GM18508 (cell line): ENCODE measurements around the gene CSMD2.
"Not testable (repeated sequence)": the region's sequence is repeated elsewhere in the genome, so short reads cannot be mapped to it uniquely, and the experiment has no call there.

ENCODE experiments used
- ATAC-seq: cut with Tn5 transposase; IDR thresholded peaks from one replicate; pipeline ENCODE4 v1.9.1; 2021; ENCODE audit warnings: moderate number of reproducible peaks; ENCODE audit not compliant: insufficient read depth, unreplicated experiment

Gene CSMD2

DNA sequence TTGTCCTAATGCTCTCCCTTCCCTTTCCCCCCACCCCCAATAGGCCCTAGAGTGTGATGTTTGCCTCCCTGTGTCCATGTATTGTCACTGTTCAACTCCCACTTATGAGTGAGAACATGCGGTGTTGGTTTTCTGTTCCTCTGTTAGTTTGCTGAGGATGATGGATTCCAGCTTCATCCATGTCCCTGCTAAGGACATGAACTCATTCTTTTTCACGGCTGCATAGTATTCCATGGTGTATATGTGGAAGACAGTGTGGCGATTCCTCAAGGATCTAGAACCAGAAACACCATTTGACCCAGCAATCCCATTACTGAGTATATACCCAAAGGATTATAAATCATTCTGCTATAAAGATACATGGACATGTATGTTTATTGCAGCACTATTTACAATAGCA lies 148.7 kb downstream of the CSMD2 start:
- ATAC-seq: not testable (repeated sequence)

DNA sequence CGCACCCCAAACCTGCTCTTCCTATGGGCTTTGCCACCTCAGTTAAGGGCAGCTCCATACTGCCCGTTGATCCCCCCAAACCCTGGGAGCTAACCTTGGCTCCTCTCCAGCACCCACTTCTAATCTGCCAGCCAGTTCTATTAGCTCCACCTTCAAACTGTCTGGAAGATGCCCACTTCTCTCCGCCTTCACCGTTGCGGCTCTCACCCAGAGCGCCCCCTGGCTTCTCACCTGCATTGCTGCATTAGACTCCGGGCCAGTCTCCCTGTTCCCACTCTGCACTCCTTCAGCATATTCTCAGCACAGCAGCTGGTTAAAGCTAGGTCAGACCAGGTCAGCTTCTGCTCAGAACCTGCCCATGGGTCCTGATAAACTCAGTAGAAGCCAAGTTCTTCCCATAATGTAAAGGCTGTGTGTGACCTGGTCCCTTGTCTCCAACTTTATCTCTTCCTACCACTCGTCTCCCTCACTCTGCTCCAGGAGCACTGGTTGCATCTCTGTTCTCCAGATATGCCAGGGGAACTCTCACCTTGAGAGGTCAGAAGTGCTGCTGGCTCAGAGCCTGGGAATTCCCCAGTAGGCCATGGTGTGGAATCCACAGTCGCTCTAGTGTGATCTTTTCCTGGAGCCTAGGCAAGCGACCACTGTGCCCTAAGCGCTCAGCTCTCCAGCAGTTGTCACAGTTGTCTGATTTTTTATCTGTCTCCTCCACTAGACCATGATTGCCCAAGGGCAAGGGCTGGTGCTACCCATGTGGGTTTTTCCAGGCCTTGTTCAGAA lies 150.9 kb downstream of the CSMD2 start:
- no peak for ATAC-seq

DNA sequence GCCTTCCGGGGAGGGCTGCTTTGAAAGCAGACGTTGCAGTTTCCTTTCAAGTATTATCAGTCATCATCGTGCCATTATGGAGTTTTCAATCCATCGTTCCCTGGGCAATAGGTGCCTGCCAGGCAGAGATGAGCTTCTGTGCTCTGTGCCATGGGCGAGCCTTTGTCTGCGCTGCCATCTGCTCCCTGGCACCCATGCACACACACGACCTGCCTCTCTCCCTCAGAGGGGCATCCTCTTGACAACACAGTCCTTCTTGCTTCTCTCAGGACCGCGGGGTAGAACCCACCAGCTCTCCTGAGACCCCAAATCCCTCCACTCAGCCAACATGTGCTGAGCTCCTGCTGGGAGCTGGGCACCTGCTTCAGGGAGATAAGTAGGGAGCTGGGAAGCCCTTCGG lies 151.9 kb downstream of the CSMD2 start:
- ATAC-seq: no peak

- no peak for ATAC-seq
Observed at GRCh38 chr1:34009340-34009985, 155.6 kb downstream of the CSMD2 start.

DNA sequence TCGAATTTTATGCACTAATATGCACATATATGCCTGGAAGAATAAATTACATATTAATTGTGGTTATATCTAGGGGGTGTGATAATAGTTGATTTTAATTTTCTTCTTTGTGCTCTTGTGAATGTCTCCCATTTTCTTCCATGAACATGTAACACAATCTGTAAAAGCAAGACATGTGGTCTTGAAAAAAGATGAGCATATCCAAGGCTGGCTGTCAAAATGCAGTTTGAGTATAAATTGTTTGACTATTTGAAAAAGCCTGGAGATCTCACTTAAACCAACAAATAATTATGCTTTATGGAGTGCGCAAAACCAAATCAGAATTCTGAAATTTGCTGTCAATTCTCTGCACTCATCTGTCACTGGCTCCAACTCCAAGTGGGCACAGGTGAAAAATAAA lies 157.3 kb downstream of the CSMD2 start:
- ATAC-seq: no peak

DNA sequence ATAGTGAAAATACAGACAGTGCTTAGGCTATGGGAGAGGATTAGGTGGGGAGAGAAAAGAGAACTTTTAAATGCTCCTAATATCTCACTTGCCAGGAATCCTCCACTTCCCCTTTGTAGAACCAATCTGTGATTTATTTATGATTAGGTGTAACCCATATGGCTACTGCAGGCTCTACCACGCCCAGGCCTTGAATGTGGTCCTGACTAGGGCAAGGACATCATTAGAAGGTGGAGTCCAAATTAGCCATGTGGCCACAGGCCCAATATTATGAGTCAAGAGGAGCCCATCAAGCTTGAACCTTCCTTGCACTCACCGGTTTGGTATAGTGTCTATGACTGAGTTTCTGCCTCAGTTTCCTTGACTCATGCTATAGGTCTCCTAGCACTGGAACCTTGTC lies 159.7 kb downstream of the CSMD2 start:
- ATAC-seq: no peak

DNA sequence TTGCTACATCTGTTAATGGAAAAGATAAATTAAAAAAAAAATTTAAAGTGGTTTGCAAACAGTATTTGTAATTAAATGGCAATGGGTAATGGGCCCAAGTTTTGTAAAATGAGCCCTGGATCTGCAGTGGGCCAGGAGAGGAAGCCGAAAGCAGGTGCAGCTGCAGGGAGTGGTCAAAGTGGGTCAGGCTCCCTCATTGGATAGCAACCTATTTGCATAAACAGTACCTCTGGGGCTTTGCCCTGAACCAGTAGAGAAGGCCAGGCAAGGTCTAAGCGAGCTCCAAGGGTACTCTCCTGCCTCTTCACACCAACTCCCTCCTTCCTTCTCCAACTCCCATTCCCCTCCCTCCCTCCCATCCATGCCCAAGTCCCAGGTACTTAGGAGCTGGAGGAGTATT lies 162.2 kb downstream of the CSMD2 start:
- no peak for ATAC-seq

GRCh38 chr1:33997127-33998036 lies 167.6 kb downstream of the CSMD2 start:
- no peak for ATAC-seq

DNA sequence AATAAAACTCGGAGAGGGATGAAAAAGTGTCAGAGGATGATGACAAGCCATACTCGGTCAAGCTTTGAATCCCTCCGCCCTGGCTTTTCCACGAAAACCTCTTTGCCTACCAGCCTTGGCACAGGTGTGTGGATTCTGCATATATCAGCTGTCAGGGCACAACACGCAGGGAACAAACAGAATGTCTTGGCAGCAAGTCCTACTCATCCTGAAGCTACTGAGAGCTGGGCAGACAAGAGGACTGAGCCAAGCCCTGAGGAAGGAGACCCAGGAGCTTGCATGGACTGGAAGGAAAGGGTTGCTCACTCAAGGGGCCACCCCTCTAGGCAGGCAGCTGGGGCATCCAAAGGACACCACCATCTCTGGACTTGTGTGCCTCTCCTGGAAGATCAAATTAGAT lies 168.7 kb downstream of the CSMD2 start:
- ATAC-seq: no peak

GRCh38 chr1:33993301-33993700 lies 171.7 kb downstream of the CSMD2 start:
- ATAC-seq: no peak

- ATAC-seq: no peak
Observed at GRCh38 chr1:33990281-33990680, 174.7 kb downstream of the CSMD2 start.

DNA sequence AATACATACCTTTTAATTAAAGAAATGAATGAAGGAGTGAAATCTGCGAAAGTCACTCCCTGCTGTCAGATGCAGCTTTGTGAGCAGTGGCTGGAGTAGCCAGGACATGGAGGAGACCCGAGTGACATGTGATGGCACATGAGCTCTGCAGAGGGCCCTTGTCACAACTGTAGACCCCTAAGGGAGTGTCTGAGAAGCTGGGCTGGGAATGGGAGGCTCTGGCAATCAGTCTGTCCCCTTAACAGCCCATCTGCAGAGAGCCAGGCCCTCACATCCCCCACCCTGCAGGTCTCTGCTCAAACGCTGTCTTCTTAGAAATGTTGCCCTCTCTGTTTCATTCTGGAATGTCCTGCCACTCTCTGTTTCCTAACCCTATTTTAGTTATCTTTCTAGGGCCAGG lies 176.9 kb downstream of the CSMD2 start:
- no peak for ATAC-seq

GRCh38 chr1:33986390-33987095 lies 178.5 kb downstream of the CSMD2 start:
- no peak for ATAC-seq

DNA sequence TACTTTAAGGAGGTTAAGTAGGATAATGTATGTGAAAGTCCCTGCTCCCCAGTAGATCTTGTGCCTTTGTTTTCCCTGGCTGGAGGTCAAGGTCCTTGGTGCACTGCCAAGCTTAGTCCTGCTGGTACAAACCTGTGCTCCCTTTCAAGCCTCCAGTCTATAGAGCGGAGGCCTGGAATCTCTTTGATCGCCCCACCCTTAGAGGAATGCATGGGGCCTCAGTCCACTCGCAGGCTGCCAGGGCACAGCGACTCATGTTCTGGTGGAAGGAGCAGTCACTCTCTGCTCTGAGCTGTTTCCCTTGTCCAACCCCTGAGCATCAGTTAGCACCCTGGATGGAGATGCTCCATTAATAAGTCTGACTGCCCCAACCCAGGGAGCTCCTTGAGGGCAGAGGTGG lies 179.4 kb downstream of the CSMD2 start:
- no peak for ATAC-seq

GRCh38 chr1:33984906-33985565 lies 180.0 kb downstream of the CSMD2 start:
- ATAC-seq: no peak

DNA sequence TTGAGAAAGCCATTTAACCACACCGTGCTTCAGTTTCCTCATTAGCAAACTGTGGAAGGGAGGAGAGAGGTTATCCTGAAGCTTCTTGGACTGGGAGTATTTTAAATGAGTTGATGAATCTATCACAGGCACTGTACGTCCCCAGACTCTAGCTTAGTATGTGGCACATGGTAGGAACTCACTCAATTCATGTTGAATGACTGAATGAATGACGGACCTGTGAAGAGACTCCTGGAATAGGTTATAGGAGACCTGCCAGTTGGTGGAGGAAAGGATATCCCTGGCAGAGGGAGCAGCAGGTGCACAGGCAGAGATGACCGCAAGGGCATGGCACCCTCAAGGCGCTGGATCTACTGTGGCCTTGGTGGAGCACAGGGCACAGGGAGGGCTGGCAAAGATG lies 182.6 kb downstream of the CSMD2 start:
- ATAC-seq: no peak

DNA sequence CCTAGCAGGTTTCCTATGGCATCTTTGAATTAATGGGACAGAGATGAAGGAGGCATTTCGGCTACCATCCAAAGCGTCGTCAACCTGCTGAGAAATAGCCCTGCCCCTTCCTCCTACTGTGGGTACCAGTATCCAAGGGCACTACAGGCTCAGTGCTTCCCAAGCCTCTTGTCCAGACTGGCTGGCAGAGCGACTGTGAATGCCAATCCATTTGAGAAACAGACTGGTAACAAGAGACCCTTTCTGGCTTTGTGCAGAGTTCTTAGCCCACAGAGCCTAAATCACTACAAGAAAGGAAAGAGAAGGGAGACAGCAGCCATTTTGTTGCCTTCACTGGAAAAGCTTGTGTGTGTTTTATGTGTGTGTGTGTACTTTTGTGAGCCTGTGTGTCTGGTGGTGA lies 185.7 kb downstream of the CSMD2 start:
- no peak for ATAC-seq

DNA sequence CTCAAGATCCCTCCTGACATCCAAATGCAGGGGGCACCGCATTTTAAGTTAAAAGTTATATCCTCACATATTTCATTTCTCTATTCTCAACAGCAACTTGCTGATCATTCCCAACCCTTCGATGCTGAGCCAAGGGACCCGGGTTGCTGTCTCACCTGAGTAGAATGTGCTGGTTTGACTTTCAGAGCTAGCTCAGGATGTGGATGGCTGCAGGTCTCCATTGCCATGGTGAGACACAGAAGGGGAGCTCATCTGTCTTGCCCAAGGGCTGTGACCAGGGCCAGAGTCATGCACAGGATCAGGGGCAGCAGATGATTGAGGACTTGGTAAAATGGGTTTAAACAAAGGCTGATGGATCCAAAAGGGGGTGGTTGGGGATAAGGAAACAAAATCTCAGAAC lies 189.1 kb downstream of the CSMD2 start:
- ATAC-seq: no peak

DNA sequence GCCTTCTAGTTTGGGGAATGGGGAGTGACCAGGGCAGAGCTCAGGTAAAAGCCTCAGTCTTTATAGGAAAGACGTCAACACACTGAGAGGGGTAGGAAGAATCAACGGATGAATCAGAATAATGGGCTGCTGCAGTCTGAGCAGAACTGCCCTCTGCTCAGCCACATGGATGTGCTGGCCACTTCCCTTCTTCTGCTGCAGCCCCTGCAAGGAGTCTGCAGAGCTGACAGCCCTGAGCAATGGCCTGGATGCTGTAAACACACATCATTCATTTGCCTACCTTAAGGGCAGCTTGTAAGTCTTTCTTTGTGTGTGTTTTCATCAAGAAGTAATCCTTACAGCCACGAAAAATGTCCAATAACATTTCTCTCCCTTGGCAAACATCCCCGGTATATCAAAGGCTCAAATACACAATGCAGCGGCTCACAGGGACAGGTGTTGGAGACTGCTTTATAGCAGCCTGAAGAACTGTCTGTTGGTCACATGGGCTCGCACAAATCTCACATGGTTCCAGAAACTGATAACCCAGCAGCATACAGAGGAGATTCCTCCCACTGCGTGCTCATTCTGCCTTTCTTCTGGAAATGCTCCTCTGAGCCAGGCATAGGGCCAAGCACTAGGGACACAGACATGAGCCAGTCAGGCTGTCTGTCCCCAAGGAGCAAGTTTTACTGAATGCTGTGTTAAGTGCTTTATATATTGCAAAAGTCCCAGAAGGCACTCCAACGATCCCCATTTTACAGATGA lies 191.1 kb downstream of the CSMD2 start:
- no peak for ATAC-seq
